Stimulated activated CD4-positive, alpha-beta T cell treated with anti-CD3 and anti-CD28 coated beads, Interleukin-12 subunit alpha, Interleukin-12 subunit beta, amount 100 ng/mL, for 4 hours (primary cell): ENCODE results near the gene PRKCE.
"Not testable (repeated sequence)": the region's sequence is repeated elsewhere in the genome, so short reads cannot be mapped to it uniquely, and the experiment has no call there.

ENCODE experiments used
- DNase-seq: peaks from one replicate; pipeline ENCODE4 v3.0.0-alpha.2; 2020

Gene PRKCE

GRCh38 chr2:45672138-45672537, 20.7 kb downstream of the PRKCE start:
- no peak for DNase-seq

DNA sequence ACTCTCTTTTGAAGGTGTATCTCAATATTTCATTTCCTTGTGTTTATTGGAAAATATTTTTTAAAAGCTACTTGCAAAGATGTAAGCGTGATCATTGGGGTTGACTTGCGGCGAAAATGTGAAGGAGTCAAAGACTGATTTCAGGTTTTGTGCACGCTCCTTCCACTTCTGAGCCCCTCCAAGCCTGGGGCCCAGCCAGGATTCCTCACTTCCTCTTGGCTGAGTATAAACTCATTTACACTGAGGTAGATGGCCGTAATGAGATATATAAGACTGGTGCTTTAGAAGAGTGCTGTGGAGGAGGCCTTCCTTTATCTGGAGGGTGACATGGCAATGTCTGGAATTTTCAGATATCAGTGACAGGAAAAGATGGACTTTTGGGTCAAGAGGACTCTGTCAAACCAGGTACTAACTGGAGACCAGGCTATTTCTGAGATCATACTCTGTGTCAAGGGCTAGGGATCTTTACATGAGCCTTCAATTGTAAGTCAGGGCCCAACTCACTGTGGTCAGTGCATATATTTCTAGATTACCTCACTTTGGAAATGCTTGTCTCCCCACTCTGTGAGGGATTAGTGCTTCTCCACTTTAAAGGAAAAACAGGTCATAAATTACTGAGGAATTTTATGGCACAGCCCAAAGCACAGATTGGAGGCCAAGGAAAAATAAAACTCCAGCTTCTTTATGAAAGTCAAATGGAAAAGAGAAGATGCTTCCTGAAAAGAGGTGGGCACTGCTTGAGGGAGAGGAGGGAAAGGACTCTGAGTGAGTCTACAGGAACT, 22.8 kb downstream of the PRKCE start:
- no peak for DNase-seq

- DNase-seq, result no peak
These were observed 23.9 kb downstream of the PRKCE start for GRCh38 chr2:45675263-45675812.

DNA sequence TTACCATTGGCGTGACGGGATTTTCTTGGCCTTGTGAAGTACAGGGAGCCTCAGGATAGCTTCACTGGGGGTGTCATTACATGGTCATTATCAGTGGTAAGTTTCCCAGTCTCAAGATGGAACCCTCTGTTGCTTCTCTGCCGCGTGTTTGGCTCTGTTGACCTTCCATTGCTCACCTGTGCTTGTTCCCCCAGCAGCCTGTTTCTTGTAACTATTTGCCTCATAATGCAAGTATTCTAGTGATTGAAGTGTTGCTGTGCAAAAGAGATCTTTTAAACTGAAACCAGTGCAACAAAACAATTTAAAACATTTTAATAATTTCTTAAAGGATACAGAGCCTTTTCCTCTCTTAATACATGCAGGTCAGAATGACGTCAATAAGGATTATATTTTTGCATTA, 24.6 kb downstream of the PRKCE start:
- DNase-seq, result no peak

DNA sequence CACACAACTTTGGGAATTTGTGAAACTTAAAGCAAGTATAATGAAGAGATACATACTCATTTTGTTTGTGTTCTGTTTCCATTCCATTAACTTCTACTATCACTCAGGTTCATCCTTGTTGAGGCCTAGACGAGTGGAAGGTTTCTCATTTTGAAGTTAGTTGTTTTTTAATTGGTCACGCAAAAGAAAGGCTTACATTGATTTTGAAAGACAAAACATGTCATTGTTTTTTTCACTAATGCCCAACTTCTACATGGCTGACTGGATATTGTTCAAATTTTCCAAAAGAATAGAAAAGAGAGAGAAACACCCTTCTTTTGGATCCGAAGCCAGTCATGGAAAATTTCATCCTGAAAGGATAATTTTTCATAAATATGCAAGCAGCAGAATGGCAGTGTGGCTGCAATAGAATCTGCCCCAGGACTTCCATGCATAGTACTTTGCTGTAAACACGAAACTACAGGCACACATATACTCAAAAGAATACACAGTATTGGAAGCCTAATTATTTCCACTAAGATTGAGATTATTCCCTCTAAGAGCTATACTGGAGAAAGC, 27.4 kb downstream of the PRKCE start:
- no peak for DNase-seq

- no peak for DNase-seq
These were observed 29.0 kb downstream of the PRKCE start for GRCh38 chr2:45680351-45680967.

GRCh38 chr2:45681675-45682074, 30.2 kb downstream of the PRKCE start:
- DNase-seq, result no peak

DNA sequence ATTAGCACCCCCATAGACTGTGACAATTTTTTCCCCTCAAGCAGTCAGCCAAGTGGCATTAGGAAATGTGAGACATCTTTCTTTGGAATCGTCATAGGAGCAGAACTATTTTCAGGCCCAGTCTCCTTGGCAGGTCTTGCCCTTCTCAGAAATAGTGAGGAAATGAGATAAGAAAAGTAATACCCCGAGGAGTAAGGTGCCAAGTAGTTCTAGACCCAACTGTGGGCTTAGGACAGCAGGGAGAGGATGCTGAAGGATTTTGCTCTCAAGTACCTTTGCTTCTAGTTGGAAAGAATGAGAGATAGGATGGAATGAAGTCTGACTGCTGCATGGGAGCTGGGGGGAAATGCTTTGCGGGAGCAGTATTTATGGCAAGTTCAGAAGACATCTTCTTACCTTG, 31.8 kb downstream of the PRKCE start:
- DNase-seq, result no peak

- DNase-seq, result no peak
These were observed 33.3 kb downstream of the PRKCE start for GRCh38 chr2:45684756-45685155.

- DNase-seq, result no peak
These were observed 33.8 kb downstream of the PRKCE start for GRCh38 chr2:45685260-45685659.

DNA sequence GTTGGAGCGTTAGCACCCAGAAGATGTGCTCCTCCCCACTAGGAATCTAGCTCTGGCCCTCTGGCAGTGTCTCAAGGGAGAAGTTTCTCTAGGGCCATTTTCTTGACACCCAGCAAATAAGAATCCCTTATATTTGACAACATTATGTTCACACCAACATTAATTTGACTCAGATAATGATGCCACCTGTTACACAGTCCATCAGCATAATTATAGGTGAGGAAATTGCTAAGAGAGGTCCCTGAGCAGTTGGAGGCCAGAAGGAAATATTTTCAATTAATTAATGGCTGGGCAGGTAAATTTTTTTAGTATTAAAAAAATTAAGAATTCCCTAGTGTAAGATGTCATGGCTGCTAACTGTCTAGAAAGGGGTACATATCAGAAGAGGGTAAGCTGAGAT, 36.5 kb downstream of the PRKCE start:
- DNase-seq, result no peak

- no peak for DNase-seq
These were observed 37.2 kb downstream of the PRKCE start for GRCh38 chr2:45688479-45689298.

DNA sequence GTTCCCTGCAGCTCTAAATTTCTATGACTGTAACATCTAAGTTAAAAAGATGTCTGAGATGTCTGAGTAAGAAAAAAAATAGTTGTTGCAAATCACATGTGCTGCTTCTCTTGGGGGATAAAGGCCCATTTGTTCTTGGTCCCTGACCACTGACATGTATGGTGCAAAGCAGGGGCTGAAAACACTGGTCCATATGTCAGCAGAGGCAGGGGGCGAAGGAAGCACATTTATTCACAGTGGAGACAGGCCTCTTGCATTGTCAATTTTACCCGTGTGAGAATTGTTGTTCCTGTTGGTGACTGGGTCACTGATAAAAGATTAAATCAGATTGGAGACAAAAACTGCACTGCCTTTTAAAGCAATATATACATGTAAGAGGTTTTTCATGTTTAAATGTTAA, 38.8 kb downstream of the PRKCE start:
- DNase-seq, result no peak

- DNase-seq, result no peak
These were observed 39.9 kb downstream of the PRKCE start for GRCh38 chr2:45691171-45691999.

DNA sequence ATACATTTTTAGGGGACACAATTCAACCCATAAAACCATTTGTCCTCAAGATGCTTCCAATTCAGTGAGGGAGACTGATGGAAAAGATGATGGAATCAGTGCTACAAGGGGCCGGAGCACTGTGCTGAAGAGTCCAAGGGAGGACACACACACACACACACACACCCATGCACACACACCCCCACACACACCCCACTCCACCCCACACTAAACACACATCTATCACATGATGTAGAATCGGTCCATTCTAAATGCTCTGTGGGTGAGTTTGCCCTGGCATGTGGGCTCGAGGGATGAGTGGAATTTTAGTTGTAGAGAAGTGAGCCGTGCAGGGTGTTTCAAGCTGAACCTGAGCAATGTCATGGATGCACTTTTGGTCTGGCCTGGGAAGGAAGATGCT, 41.1 kb downstream of the PRKCE start:
- no peak for DNase-seq

GRCh38 chr2:45695480-45696007, 44.1 kb downstream of the PRKCE start:
- not testable (repeated sequence) for DNase-seq

- no peak for DNase-seq
These were observed 45.2 kb downstream of the PRKCE start for GRCh38 chr2:45696708-45697107.

GRCh38 chr2:45697190-45697589, 45.7 kb downstream of the PRKCE start:
- DNase-seq, result no peak

DNA sequence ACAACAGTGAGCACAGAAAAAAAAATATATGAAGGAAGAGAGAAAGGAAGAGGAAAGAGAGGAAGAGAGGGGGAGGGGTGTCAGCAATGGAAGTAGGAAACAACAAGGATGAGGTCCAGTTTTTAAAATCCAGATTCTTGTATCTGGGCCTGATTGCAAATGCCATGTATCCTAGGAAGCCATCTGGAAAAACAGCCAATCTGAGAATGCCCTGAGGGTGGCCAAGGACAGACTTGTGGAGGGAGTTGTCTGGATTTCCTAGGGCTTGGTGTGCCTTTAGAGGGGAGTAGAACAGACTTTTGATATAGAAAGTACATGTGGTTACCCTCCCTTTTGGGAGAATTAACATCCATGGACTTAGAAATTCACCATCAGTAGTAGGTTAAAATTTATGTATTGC, 47.1 kb downstream of the PRKCE start:
- DNase-seq, result no peak

DNA sequence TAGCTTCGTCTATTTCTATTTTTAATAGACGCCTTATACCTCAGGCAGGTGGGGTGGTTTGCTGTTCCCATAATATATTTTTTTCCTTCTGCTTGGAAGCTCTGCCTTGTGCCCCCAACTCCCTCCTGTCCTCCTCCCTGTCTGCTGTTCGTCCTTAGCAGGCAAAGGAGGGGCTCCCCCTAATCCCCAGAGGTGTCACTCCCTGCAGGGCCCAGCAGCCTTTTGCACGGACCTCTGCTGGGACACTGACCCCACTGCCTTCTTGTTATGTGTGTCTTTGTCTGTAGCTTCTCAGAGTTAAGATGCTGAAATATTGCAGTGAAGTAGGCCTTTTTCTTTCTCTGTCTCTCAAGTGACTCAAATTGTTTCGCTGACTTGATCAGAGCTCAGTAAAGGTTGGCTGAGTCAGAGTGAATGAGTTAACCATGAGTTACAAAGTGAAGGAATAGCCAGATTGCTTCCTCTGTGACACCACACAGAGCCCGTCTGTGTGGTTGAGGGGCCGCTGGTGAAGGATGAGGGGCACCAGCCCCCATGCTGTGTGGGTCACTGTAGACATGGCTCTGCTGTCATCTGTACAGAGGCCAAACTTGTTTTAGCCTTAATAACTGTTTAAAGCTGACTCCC, 47.7 kb downstream of the PRKCE start:
- DNase-seq, result no peak

DNA sequence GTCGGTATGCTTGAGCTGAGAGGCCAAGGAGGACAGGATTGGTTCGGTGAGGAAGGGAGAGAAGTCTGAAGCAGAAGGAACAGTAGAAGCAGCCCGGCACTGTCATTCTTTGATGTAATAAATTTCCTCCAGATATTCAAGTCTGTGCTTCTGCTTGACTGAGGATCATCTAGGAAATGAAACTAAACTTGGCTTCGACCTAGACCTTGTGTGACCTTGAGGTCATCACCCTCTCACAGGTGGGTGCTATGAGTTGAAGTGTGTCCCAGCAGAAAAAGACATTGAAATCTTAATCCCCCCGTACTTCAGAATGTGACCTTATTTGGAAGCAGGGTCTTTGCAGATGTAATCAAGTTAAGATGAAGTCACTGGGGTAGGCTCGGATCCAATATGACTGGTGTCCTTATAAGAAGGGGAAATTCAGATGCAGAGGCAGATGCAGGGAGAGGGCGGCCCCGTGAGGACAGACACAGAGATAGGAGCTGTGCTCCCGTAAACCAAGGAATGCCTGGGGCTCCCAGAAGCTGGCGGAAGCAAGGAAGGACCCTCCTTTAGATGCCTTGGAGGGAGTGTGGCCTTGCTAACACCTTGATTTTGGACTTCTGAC, 49.0 kb downstream of the PRKCE start:
- DNase-seq, result no peak
